Pulmonary artery endothelial cell (primary cell): Measurements from ENCODE around the gene LRRC9. TPM values are rescaled to one million over a fixed set of nuclear protein-coding genes. Genes with fewer than 3 reads are reported as not detected.
"Not testable (repeated sequence)": the region's sequence is repeated elsewhere in the genome, so short reads cannot be mapped to it uniquely, and the experiment has no call there.

Experiments used
- DNase-seq: peaks from one replicate; pipeline ENCODE4 v3.0.0-alpha.2; 2011; ENCODE audit warnings: low read depth, low spot score
- total RNA-seq: library from RNA; depleted of rRNA; stranded (reverse); fragments of >200 nt; gene quantifications from 2 replicates; pipeline ENCODE4 v1.2.3, GENCODE V29; 2014

The LRRC9 gene
- total RNA-seq, 1 donor from 2014 or later, result not detected

DNA sequence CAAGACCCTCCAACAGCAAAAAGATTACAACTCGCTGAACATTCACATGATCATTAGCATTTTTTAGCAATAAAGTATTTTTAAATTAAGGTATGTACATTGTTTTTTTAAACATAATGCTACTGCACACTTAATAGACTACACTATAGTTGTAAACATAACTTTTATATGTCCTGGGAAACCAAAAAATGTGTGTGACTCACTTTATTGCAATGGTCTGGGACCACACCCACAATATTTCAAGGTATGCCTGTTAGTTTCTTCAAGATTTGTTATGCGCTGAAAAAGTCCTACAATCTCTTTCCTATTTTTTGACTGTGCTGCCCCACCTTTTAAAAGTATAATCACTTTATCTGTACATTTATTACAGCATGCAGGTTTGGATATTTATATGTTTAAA, 141.4 kb downstream of the LRRC9 start:
- no peak for DNase-seq

DNA sequence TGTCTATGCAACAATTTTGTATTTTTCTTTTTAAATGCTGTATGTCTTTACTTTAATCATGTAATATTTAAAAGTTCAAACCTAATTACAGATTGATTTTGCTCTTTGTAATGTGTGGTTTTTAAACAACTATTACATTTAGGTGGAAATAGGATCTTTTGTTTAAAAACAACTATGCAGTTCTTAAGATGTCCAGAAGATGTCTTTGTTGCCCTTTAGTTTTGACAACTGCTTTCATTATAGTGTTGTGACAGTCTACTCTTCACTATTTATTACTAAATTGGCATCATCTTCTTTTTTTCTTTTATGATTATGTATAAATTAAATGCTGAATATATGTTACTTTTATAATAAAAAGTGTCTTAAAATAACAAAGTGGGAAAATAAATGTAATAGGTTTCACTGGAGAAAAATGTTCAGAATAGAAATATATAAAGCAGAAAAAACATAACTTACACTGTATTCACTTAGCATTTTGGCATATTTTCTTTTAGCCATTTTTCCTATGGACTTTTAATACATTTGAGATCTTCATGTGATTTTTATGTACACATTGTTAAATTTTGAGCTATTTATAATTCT, 144.6 kb downstream of the LRRC9 start:
- DNase-seq, result no peak

DNA sequence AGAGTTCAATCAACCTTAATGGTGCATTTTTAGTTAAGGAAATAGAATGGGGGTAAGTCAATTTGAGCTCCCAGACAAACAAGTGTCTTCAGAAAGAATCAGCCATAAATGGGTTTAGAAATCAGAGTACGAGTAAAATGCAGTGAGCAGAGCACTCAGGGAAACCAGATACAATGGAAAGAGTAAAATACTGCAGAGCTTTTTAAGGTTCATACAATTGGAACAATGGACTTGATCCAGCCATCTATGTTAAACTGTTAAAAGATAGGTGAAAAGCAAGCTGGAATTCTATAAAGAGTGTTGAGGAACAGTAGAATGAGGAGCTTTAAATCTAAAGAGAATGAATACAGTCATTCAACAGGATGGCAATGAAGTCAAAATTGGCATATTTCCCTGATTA, 147.9 kb downstream of the LRRC9 start:
- no peak for DNase-seq

DNA sequence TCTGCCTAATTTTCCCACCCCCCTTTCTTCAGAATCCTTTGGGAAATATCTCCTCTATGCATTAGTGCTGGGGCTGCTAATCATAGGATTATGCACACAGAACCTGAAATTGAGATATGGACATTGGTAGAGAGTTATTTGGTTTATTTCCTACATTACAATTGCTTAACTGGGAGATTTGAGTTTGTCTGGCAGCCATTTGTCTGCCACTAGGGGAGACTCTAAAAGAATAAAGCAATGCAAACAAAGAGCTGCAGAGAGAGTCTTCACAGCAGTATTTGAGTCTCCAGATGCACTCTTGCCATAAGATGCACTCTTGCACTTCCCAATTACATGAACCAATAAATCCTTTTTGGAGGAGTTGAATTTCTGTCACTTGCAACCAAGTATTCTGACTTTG, 159.8 kb downstream of the LRRC9 start:
- DNase-seq, result no peak

DNA sequence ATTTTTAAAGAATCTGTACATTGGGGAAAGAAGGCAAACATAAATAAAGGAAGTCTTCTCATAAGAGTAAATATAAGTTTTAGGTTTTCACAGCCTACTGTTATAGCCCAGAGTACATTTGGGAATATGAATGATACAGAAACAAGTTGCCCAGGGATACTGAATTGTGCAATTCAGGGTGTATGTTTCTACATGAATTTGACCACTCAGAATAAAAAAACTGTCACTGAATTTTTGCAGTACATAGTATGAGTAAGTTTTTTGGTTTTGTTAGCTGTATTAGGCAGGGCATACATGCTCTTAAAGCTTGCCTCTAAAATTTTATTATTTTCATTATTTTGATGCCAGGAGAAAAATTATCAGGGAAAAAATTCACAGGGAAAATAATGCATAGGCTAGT, 165.1 kb downstream of the LRRC9 start:
- no peak for DNase-seq

DNA sequence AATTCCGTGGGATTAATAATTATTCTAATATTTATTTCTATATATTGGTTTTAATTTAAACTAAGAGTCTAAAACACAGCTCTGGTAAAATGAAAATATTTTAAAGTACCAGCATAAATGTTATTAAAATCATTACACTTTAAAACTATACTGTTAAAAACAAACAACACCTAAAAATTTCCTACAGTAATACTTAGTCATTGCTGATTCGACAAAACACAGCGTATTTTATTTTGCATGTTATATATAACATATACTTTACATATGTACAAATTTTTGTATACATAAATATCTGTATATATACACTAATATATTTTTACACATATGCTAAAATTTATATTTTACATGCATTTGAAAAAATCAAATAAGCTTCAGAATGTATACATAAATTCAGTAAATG, 165.7 kb downstream of the LRRC9 start:
- no peak for DNase-seq

DNA sequence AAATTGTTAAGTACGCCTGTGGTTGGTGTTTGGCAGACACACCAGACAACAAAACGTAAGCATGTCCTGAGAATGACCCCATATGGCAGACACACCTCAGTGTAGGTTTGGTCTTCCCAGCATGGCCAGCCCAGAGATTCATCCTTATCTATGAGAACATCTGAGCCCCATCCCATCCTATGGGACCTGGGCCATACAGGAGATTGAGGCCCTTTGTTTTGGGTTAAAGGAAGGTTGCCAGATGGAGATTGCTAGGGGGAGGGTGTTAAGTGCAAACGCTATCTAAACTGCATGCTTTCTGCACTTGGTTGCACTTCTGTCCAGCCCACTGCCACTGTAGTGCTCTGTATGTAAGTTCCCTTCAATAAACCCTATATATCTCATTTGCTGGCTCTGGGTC, 167.7 kb downstream of the LRRC9 start:
- DNase-seq, result no peak

DNA sequence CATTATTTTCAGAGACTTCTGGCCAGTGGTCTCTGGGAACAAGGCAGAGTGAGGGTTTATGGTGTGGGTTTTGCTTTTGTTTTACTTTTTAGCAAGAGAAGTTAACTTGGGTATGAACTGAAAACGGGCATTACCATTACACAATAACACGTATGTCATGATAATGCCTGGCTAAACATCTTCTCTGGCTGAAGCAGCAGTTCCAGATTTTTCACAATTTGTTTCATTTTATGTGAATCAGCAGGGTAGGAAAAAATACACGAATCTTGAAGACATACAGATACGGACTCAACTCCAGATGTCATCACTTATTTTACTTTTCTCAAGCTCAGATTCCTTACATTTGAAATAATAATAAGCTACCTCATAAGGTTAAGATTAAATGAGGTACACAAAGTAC, 169.3 kb downstream of the LRRC9 start:
- no peak for DNase-seq

DNA sequence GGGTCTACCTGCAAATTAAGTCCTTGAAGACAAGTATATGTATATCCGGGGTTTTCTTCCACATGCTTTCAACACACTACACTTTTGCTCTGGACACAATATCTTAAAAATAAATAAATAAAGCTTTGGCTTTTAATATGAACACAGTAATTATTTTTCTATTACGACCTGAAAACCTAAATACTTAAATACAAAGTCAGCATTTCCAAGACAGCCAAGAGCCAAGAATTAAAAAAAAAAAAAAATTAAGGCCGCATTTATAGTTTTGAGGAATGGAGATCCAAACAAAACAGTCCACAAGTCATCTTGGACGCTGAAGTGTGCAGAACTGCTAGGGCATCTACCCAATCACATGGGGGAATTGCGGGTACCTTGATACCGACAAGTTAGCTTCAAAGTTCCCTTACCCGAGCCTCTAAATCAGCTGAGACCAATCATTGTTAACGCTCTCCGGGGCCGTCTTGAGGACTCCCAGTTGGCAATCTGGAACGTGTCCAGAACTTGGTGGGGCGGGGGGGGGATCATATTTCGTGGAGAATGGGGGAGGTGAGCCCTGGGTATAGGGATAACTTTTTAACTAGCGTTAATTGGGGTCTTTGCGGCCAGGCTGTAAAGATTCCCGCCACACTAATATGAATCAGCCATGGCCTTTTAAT, 171.0 kb downstream of the LRRC9 start:
- no peak for DNase-seq

DNA sequence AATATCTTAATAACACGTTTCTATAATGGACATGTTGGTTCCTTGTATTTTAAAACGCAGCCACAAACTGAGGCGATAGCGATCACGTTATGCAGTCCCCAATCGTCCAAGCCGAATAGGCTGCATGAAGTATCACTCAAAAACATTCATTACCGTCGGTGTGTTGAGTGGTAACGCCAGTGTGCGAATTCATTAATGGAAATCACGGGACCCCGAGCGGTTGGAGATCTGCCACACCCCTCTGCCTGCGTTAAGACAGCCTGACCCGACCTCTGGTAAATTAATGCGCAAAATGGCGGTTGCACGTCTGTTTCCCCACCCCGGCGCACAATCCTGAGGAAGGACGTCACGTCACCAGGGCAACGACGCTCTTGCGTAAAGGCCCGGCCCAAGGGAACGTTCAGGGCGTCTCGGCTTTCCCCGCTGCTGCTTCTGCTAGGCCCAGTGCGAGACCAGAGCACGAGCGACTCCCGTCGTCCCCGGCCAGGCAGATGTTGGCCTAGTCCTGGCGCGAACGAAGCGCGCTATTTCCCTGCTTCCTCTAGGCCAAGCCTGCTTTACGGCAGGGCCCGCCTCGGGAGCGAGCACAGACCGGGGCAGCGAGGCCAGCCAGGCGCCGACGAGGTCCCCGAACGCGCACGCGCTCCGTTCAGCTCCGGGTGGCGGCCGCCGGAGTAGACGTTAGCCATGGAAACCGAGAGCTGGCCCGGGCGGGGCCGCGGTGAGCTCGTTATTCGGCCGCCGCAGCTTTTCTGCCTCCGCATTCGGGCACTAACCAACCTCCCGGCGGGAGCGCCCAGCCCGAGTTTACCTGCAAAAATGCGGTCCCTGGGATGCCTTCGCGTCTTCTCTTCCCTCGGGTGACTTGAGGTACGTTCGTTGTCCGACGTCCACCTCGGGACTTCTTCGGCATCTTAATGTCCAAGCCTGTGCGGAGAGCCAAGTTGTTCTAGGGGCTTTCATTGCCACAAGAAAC, 171.9 kb downstream of the LRRC9 start, which contains the start of gene PCNX4:
PCNX4 (plus strand) TSS at position 374 of the 976 bp plus-strand sequence. CDS start 15,716 bp downstream, outside the sequence.
- peak; percentile 96 for DNase-seq

DNA sequence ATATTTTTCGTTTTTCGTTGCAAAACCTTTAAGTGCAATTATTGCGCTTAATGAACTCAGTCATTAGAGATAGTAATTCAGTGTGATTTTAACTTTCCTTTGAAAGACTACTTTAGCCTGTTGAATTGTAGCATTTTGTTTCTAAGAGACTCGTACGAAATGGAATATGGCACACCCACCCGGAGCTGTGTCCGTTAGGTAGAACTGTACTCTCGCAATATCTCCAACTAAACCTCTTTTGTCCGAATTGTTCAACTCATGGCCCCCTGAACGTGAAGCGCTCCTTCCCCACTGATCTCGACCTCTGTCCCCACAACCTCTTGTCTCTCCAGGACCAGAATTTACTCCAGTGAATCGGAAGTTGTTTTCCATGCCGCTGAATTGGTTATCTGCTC, 172.6 kb downstream of the LRRC9 start:
- DNase-seq, result no peak

DNA sequence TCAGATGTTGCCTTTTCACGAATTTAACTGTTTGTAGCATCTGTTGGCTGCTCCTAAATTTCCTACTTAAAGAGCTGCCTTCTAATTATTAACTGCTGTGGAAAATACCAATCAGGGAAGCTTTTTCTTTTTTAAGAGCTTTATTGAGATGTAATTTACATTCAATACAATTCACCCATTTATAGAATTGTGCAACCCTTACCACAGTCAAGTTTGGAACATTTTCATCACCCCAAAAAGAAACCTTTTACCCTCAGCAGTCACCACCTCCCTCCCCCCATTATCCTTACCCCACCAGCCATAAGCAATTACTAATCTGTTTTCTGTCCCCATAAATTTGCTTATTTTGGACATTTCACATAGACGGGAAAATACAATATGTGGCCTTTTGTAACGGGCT, 173.1 kb downstream of the LRRC9 start:
- no peak for DNase-seq

DNA sequence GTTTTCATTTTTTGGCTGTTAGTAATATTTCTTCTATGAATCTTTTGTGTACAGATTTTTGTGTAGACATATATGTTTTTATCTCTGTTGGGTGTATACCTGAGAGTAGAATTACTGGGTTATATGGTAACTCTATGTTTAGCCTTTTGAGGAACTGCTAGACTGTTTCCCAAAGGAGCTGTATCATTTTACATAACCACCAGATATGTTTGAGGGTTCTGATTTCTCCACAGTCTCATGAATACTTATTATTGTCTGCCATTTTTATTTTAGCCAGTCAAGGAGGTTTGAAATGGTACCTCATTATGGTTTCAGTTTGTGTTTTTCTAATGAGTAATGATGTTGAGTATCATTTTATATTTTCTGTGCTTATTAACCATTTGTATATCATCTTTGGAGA, 173.7 kb downstream of the LRRC9 start:
- DNase-seq, result no peak

DNA sequence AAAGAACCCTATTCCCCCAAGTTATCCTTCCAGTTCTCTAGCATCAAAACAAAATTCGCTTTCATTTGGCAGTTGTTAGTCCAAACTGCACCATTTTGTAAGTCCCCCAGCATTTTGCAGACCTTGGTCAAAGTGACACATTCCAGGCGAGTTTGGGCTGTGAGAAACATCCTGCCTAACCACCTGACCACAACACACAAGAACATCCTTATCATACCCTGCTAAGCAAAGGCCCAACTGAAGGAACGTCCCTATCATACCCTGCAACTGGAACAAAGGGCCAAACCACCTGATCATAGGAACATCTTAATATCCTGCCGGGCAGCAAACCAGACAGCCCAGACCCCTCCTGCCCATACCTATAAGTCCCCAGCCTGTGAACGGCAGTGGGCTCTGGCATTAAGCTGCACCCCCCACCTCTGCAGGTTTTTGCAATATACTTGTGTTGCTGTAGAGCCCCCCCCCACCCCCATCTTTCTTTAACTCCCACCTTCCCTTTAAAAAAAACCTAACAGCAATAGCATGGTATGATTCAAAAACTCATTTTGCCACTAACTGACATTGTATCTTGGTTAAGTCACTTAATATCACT, 174.5 kb downstream of the LRRC9 start:
- DNase-seq, result no peak

DNA sequence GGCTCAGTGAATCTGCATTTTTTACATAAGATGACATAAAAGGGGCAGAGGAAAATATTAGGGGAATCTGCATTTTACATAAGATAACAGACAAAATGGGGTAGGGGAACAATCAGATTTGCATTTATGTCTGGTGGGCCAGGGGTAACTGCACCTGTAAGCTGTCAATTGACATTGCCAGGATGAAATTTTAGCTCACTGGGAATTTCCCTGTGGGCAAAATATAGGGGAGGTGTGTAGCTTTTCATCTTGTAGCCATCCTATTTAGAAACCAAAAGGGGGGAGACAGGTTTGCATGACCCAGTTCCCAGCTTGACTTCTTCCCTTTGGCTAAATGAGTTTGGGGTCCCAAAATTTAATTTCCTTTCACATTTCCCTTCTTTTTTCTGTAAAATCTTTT, 175.3 kb downstream of the LRRC9 start:
- DNase-seq, result no peak

DNA sequence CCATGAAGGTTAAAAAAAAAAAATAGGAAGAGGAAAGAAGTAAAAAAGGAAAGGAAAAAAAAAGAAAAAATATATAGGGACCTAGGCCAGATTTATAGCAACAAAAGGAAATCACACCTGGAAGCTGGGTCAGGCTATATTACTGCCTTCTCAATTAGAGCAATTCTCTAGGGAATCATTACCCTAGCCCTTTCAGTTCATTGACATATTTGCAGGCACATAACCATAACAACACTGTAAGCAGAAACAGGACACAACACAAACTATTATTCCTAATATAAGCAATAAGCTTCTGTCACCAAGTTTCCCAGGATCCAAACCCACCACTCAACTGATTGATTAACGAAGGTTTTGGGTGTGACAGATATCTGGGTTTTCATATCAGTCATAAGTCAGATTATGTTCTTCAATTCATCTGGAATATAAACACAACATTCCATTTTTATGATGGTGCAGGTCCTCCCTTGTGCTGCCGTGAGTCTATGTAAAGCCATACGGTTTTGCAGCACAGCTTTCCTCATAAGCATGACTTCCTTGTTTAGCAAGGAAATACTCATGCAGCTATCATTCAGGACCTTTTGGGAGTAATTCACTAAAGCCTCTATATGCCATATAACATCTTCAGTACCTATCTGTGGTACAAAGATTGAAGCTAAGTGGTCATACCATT, 176.0 kb downstream of the LRRC9 start:
- no peak for DNase-seq

DNA sequence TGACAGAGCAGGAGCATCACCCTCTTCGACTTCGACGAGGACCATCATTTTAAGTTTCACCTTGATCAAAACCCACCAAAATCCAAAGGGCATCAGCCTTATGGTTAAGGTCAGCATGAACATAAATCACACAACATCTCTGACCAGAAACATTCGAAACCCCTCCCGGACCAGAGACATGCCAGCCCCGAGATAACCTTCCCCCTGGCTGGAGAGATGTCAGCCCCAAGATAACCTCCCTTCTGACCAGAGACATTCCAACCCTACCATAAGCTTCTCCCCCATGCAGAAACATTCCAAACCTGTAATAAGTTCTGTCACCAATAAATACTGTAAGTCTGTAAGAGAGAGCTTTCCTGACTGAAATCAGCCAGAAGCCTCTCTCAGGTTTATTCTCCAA, 178.0 kb downstream of the LRRC9 start:
- DNase-seq, result no peak

DNA sequence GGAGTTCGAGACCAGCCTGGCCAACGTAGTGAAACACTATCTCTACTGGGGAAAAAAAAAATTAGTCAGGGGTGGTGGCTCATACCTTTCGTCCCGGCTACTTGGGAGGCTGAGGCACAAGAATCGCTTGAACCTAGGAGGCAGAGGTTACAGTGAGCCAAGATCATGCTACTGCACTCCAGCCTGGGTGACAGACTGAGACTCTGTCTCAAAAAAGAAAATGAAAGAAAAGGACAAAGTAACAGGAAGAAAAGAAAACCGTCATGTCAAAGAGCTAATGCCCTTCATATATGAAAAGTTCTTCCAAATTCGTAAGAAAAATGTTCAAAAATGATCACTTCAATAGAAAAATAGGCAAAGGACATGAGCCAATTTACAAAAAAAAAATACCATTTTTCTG, 179.9 kb downstream of the LRRC9 start:
- DNase-seq, result not testable (repeated sequence)

DNA sequence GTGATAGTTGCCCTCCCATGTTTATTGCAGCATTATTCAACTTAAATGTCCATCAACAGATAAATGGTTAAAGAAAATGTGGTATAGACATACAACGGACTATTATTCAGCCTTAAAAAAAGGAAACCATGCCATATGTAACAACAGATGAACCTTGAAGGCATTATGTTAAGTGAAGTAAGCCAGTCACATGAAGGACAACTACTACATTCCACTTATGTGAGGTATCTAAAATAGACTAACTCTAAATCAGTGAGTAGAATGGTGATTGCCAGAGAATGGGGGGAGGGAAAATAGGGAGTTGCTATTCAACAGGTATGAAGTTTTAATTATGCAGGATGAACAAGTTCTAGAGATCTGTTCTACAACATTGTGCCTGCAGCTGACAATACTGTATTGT, 181.8 kb downstream of the LRRC9 start:
- DNase-seq, result no peak

DNA sequence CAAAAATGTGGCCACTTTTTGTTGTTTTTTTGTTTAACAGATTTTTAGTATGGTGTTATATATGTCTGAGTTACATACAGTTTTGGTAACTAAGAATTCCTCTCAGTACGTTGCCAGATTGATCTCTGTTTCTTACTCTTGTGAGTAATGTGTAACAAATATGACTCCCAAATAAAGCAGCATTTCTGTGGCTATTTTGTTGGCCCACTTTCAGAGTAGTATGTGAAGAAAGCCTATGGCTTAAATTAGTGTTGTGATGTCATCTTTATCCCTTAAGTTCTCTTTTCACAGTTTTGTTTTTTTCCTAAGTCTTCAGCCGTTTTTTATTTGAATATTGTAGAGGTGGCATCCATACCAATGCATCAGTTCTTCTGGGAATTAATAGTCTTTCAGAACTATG, 182.4 kb downstream of the LRRC9 start:
- no peak for DNase-seq

DNA sequence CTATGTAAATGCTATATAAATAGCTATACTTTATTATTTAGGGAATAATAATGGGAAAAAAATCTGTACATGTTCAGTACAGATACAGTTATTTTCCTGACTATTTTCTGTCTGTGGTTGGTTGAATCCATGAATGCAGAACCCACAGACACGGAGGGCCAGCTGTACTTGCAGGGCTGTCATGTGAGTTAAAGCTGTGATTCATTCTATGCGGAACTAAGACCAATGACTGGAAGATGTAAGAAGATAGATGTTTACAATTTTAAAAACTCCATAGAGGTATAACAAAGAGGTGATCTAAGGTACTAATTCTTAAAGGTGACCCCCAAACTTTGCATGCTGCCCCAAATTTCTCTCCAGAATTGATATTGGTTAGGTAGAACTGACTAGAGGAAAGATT, 186.4 kb downstream of the LRRC9 start:
- no peak for DNase-seq
